Effector memory CD4-positive, alpha-beta T cell (primary cell): Measurements from ENCODE around the gene TMEM11.

Source experiments
- DNase-seq, 3 donors: peaks; one replicate each; pipeline ENCODE4 v3.0.0-alpha.2; 2020
- H3K27ac ChIP-seq: 2 replicates; pipeline ENCODE4 v1.7.0; 2013; ENCODE audit warnings: mild to moderate bottlenecking, low read length, moderate library complexity; ENCODE audit not compliant: insufficient read depth, poor library complexity, severe bottlenecking
- H3K27me3 ChIP-seq: replicated peaks from 2 replicates; pipeline ENCODE4 v1.7.0; 2013; ENCODE audit warnings: mild to moderate bottlenecking, low read length; ENCODE audit not compliant: insufficient read depth, control insufficient read depth, poor library complexity, severe bottlenecking
- H3K36me3 ChIP-seq: 2 replicates; pipeline ENCODE4 v1.7.0; 2013; ENCODE audit warnings: mild to moderate bottlenecking, low read length, moderate library complexity; ENCODE audit not compliant: control insufficient read depth, insufficient read depth
- H3K4me1 ChIP-seq: 2 replicates; pipeline ENCODE4 v1.7.0; 2013; ENCODE audit warnings: low read length, mild to moderate bottlenecking; ENCODE audit not compliant: control insufficient read depth, insufficient read depth, poor library complexity, severe bottlenecking
- H3K4me3 ChIP-seq: 2 replicates; pipeline ENCODE4 v1.7.0; 2013; ENCODE audit warnings: low read length, low read depth, mild to moderate bottlenecking; ENCODE audit not compliant: insufficient read depth, poor library complexity, severe bottlenecking
- H3K9me3 ChIP-seq: 2 replicates; pipeline ENCODE4 v1.7.0; 2013; ENCODE audit warnings: mild to moderate bottlenecking, low read length, moderate library complexity; ENCODE audit not compliant: control insufficient read depth
- total RNA-seq, 3 donors: gene quantifications; one replicate each; lab custom pipeline; 2026; lab: John Stamatoyannopoulos, UW

The TMEM11 gene, protein sequence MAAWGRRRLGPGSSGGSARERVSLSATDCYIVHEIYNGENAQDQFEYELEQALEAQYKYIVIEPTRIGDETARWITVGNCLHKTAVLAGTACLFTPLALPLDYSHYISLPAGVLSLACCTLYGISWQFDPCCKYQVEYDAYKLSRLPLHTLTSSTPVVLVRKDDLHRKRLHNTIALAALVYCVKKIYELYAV
- 9.3 to 11.0 (median 10.5) reads per million in 3 donors for total RNA-seq

DNA sequence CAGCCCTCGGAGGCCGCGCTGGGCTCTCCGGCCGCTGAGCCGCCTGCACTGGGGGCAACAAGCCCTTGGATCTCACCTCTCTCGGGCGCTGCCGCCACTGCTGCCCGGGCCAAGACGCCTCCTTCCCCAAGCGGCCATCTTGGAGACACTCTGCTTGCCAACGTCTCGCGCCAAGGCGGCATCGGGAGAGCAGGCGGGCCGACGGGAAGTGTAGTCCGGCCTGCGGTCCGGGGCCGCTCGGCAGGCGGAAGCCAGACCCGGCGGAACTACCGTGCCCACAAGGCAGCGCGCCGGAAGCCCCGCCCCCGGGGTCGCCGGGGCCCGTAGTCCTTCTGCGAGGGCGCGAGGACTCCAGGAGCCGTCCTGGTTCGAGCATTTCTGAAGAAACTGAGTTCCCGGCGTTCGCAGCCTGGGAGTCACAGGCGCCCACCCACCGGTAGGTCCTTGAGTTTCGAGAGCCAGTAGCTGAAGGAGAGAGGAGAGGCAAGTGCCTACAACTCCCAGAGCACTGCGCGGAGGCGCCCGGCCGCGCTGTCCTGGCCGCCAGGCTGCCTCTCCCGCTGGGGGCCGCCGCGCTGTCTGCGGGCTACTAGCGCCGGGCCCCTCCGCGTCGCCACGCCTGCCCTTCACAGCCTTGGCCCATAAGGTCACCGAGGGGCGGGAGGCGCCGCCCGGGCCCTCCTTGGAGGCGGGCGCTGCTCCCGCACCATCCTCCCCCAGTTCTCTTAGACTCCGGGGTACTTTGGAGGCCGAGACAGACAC lies at the start of gene TMEM11:
Gene TMEM11, minus strand, starts transcription at position 147 of the 762 bp plus-strand sequence. Its CDS starts 9 bp downstream, at position 138.
- Histone ChIP-seq H3K27me3 (no peaks in the 10 kb centered on the region), H3K4me1 (peaks cover 23% of the 10 kb centered on the region), H3K36me3 (peaks cover 21% of the 10 kb centered on the region), H3K9me3 (no peaks in the 10 kb centered on the region), H3K4me3 (peak within 1 kb of the TSS; percentile 96), H3K27ac (peak within 1 kb of the TSS; percentile 85)
- DNase-seq, result peak; percentile 87 to 92 (median 90)

DNA sequence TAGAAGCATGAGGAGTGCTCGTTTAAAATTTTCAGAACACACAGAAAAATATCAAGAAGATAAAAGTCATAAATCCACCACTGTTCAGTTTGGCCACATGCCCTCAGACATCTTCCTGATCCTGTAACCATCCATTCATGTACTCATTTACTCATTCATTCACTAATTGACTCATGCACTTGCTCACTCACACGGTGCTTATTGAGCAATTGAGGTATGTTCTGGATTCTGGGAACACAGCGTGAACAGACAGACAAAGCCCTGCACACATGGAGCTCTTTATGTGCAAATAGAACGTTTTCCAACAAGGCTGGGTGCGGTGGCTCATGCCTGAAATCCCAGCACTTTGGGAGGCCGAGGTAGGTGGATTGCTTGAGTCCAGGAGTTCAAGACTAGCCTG lies 49.4 kb upstream of the TMEM11 start:
- H3K27me3 ChIP-seq, result no peaks in the 10 kb centered on the region
- no peak overlapping the region for H3K4me3 ChIP-seq
- DNase-seq, result no peak
- H3K27ac ChIP-seq, result no peak overlapping the region
- H3K4me1 ChIP-seq, result peaks cover 6% of the 10 kb centered on the region
- H3K9me3 ChIP-seq, result no peaks in the 10 kb centered on the region
- no peaks in the 10 kb centered on the region for H3K36me3 ChIP-seq

DNA sequence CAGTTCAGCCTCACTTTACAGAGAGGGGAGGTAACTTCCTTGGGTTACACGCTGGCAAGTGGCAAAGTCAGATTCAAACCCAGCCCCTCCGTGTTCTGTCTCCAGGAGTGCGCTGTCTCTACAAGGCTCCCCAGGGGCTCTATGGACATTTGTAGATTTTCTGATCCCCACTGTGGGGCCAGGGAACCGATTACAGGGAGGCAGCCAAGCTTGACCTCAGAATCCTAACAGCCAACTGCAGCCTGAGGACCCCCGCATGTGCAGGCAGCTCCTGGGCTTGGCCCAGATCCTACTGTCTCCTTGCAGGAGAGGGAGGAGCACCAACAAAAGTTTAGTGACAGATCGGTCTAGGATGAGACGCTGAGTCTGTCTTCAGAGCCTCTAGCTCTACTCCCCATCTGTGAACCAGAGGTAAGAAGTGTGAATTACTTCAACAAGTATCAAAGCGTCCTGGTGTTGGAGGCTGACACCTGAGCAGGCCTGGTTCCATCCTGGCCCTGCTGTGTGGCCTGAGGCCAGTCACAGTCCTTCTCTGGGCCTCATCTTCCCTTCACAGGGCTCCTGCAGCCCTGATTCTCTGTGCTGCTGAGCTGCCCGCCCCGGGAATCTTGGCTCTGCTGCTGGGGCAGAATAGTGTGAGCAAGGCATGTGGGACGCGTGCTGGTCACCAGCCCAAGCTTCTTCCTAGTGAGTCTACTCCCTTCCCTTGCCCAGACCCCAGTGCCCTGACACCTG lies 48.5 kb upstream of the TMEM11 start:
- Histone ChIP-seq H3K27ac (no peak overlapping the region), H3K9me3 (no peaks in the 10 kb centered on the region), H3K4me3 (no peak overlapping the region), H3K36me3 (no peaks in the 10 kb centered on the region), H3K4me1 (no peaks in the 10 kb centered on the region), H3K27me3 (no peaks in the 10 kb centered on the region)
- no peak for DNase-seq

DNA sequence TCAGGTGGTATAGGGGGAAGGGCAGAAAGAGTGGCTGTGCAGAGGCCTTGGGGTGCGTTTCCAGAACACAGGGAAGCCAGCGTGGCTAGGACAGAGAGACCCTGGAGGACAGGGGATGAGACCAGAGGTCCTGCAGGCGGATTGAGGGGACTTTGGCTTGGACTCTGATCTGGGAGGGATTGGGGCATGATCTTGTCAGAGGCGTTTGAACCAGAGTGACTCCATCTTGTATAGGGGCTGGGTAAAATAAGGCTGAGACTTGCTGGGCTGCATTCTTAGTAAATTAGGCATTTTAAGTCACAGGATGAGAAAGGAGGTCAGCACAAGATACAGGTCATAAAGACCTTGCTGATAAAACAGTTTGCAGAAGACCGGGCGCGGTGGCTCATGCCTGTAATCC lies 44.6 kb upstream of the TMEM11 start:
- no peaks in the 10 kb centered on the region for H3K27me3 ChIP-seq
- no peaks in the 10 kb centered on the region for H3K9me3 ChIP-seq
- no peak for DNase-seq
- no peak overlapping the region for H3K27ac ChIP-seq
- H3K4me3 ChIP-seq, result no peak overlapping the region
- no peaks in the 10 kb centered on the region for H3K36me3 ChIP-seq
- peaks cover 6% of the 10 kb centered on the region for H3K4me1 ChIP-seq

DNA sequence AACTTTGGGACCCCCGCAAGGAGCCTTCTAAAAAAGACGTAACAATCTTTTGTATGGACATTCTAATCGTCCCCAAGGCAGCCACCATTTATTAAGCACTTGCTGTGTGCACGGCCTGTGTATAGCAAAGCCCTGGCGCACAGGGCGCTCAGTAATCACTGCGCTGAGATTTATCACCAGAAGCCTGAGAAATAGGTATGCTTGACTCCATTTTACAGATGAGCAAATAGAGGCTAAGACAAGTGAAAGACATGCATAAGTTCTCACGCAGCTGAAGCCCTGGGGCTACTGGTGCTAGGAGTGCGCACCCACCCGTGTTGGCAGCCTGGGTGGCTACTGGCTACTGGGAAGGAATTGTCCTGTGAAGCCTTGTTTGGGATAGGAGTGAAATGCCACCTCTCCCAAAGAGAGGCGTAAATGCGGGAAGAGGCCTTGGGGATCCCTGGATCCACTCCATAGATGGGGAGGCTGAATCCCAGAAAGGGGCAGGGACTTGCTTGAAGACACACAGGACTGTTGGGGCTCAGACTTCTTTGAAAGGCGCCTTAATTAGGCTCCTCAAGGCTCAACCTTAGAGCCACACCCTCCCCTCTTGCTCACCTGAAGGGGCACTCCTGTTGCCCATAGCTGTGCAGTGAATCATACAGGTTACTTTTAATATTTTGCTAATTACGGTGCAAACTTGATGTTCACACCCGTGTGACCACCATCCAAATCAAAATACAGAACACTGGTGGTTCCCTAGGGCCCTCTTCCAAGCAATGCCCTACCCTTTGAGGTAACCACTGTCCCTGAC lies 39.9 kb upstream of the TMEM11 start:
- H3K27me3 ChIP-seq, result no peaks in the 10 kb centered on the region
- H3K27ac ChIP-seq, result peak overlapping the region; percentile 64
- no peaks in the 10 kb centered on the region for H3K36me3 ChIP-seq
- no peaks in the 10 kb centered on the region for H3K9me3 ChIP-seq
- DNase-seq, result no peak
- peaks cover 13% of the 10 kb centered on the region for H3K4me1 ChIP-seq
- H3K4me3 ChIP-seq, result peak overlapping the region; percentile 45

DNA sequence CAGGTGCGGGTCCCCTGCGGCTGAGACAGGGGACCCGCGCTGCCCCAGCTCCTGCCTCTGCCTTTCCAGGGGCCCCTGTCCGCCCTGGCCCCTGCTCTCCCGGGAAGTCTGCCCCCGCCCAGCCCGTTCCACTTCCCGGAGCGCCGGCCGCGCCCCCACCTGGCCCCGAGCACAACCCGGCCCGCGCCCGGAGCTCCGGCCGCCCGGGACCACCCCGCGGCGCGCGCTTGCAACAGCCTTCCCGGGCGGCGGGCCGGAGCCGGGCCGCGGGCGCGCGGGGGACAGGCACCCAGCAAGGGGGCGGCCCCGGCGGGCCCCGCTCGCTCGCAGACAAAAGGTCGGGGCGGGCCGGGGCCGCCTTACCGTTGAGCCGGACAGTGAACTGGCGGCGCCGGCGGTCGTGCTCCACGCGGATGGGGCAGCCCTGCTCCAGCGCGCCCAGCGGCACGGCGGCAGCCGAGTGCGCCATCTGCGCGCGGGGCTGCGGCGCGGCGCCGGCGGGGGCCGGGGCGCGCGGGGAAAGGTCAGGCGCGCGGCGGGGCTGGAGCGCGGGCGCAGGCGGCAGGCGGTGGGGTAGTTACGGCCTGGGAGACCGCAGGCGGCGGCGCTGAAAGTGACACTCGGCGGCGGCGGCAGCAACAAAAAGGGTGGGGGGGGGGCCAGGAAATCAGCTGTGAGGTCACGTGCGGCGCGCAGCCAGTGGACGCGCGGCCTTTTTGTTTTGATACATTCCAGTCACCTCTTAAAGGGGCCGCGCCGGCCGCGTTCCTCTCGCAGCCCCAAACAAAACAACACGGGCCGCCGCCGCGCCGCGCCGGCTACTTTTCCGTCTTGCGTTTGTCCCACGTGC lies 39.1 kb upstream of the TMEM11 start, which contains the start of gene NATD1:
Gene NATD1, minus strand, starts transcription at position 615 of the 850 bp plus-strand sequence. Its CDS starts 146 bp downstream, at position 469.
- Histone ChIP-seq H3K4me3 (peak within 1 kb of the TSS; percentile 48), H3K4me1 (peaks cover 13% of the 10 kb centered on the region), H3K27me3 (no peaks in the 10 kb centered on the region), H3K36me3 (no peaks in the 10 kb centered on the region), H3K9me3 (no peaks in the 10 kb centered on the region), H3K27ac (peak within 1 kb of the TSS; percentile 64)
- DNase-seq, result peak; percentile 67 to 77 (median 69)

DNA sequence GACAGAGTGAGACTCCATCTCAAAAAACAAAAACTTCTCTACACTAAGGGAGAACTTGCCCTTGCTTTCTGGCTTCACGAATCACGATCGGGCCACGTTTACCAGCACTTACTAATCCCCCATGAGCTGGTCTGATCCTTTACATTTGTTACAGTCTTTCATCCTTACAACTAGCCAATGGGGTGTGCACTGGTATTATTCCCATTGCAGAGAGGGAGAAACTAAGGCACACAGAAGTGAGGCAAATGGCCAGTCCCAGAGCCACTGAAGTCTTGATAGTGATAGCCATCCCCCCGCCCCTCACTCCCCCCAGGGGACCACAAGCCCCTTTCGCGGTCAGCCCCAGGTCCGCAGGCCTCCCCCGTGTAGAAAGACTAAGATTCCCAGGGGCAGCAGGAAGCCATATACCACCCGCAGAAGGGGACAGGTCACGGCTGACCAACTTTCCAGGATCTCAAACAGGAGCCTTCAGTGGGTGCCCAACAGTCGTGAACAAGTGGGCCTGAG lies 38.4 kb upstream of the TMEM11 start:
- Histone ChIP-seq H3K9me3 (no peaks in the 10 kb centered on the region), H3K4me3 (peak overlapping the region; percentile 48), H3K27me3 (no peaks in the 10 kb centered on the region), H3K4me1 (peaks cover 13% of the 10 kb centered on the region), H3K36me3 (no peaks in the 10 kb centered on the region), H3K27ac (no peak overlapping the region)
- no peak for DNase-seq

DNA sequence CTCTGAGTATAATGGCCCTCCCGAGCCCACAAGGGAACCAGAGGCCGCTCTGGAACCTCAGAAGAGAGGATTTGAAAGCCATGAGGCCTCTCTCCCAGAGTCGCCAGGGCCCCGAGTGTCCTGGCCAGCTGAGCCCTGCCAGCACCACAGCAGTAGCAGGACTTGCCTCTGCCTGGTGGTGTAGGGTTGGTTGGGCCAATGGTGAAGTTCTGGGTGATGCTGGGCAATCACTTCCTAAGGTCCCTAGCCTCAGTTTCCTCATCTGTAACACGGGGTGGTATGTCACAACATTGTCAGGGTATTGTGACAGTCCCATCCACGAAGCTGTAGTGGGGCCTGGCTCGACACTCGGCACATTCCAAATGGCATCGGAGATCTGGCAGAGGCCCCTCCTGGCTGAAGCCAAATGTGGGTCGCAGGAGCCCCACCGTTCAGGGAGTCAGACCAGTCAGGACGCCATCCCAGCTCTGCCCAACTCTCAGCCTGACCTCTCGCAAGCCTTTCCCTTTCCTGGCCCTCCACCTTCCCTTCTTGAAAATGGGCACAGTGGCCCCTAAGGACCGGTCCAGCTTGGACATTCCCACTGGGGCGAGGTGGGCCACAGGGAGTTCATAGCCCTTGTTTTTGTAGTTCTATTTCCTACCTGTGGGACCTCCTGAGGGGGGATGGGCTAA lies 37.5 kb upstream of the TMEM11 start:
- no peaks in the 10 kb centered on the region for H3K9me3 ChIP-seq
- H3K4me3 ChIP-seq, result no peak overlapping the region
- H3K4me1 ChIP-seq, result peaks cover 13% of the 10 kb centered on the region
- no peak for DNase-seq
- H3K27ac ChIP-seq, result no peak overlapping the region
- no peaks in the 10 kb centered on the region for H3K36me3 ChIP-seq
- H3K27me3 ChIP-seq, result no peaks in the 10 kb centered on the region
